Endothelial cell of umbilical vein (primary cell): ENCODE data around the gene B9D2. TPM values are rescaled to one million over a fixed set of nuclear protein-coding genes. Genes with fewer than 3 reads are reported as not detected.

ENCODE experiments used
- Bru-seq: library from RNA; stranded (reverse); fragments of 400-500 nt; gene quantifications from one replicate; lab custom pipeline; 2021; lab: Mats Ljungman, UMichigan
- BruChase-seq, 2 experiments: library from RNA; stranded (reverse); fragments of 400-500 nt; gene quantifications; one replicate each; lab custom pipeline; 2021; lab: Mats Ljungman, UMichigan
- BruUV-seq: library from RNA; stranded (reverse); fragments of 400-500 nt; replicated peaks from 2 replicates; lab custom pipeline; 2021; lab: Mats Ljungman, UMichigan
- CTCF ChIA-PET: fragments of 300-600, 350-600 bp; sonication (Branson Sonifier 250); formaldehyde crosslinking; loops from one replicate; lab custom pipeline; 2021; ENCODE audit warnings: antibody characterized with exemption, inconsistent platforms; lab: Charles Lee
- POLR2A ChIA-PET: fragments of 300-600, 350-600 bp; sonication (Branson Sonifier 250); formaldehyde crosslinking; loops from one replicate; lab custom pipeline; 2021; ENCODE audit warnings: antibody characterized with exemption, inconsistent platforms; lab: Charles Lee
- DNase-seq: peaks from one replicate; pipeline ENCODE4 v3.0.0-alpha.2; 2011; ENCODE audit warnings: low read depth, low spot score
- FAIRE-seq: peaks from 2 replicates; lab custom pipeline; 2011; peaks lifted over from hg19 to GRCh38; lab: Jason Lieb, UNC
- H2AFZ ChIP-seq: 2 replicates; pipeline ENCODE4 v1.6.0; 2012; ENCODE audit warnings: low read depth, low read length, control low read depth, inconsistent platforms
- H3K27ac ChIP-seq: 2 replicates; pipeline ENCODE4 v1.5.1; 2011; ENCODE audit warnings: low read depth, mild to moderate bottlenecking, control low read depth, low read length, moderate library complexity; ENCODE audit not compliant: insufficient read depth
- H3K27me3 ChIP-seq, 2 experiments: 2 replicates each; pipeline versions ENCODE4 v1.6.0 to v1.6.1; 2011; ENCODE audit warnings: low read length in 2 of 2, mixed read lengths in 1 of 2; ENCODE audit not compliant: control insufficient read depth in 2 of 2, insufficient read depth in 2 of 2
- H3K36me3 ChIP-seq, 2 experiments: 2 replicates in 1 of 2; 3 replicates in 1 of 2; pipeline ENCODE4 v1.5.1; 2011; ENCODE audit warnings: low read length in 2 of 2, mild to moderate bottlenecking in 1 of 2, moderate library complexity in 1 of 2; ENCODE audit not compliant: control insufficient read depth in 2 of 2, insufficient read depth in 2 of 2; ENCODE audit errors: extremely low read depth in 1 of 2
- H3K4me1 ChIP-seq: 3 replicates; pipeline ENCODE4 v1.5.1; 2011; ENCODE audit warnings: mild to moderate bottlenecking, low read length; ENCODE audit not compliant: control insufficient read depth, insufficient read depth; ENCODE audit errors: extremely low read depth
- H3K4me2 ChIP-seq: 2 replicates; pipeline ENCODE4 v1.6.1; 2011; ENCODE audit warnings: low read length, control low read depth, mixed read lengths; ENCODE audit not compliant: insufficient read depth
- H3K4me3 ChIP-seq, 3 experiments: fragments of 200-600 bp in 1 of 3; sonication (generic), shearing (Covaris generic) in 1 of 3; replicated peaks in 1 of 3; 2 replicates each; pipeline ENCODE4 v1.5.1; 2011 to 2016; ENCODE audit warnings: control low read depth in 3 of 3, low read length in 3 of 3, mild to moderate bottlenecking in 2 of 3, inconsistent platforms in 1 of 3, low read depth in 1 of 3, moderate library complexity in 1 of 3; ENCODE audit not compliant: insufficient read depth in 1 of 3
- H3K79me2 ChIP-seq: 2 replicates; pipeline ENCODE4 v1.6.0; 2012; ENCODE audit warnings: low read length, inconsistent platforms; ENCODE audit not compliant: control insufficient read depth, insufficient read depth
- H3K9ac ChIP-seq: replicated peaks from 2 replicates; pipeline ENCODE3; 2011; ENCODE audit warnings: low read length, control low read depth; ENCODE audit not compliant: insufficient read depth; ENCODE audit errors: extremely low read depth
- H3K9me1 ChIP-seq: replicated peaks from 3 replicates; pipeline ENCODE4 v1.6.0; 2011; ENCODE audit warnings: mild to moderate bottlenecking, low read length; ENCODE audit not compliant: control insufficient read depth, insufficient read depth; ENCODE audit errors: extremely low read depth
- H3K9me3 ChIP-seq: replicated peaks from 2 replicates; pipeline ENCODE4 v1.5.1; 2012; ENCODE audit warnings: low read length, inconsistent platforms; ENCODE audit not compliant: control insufficient read depth, insufficient read depth
- H4K20me1 ChIP-seq: replicated peaks from 2 replicates; pipeline ENCODE3; 2011; ENCODE audit warnings: mild to moderate bottlenecking, low read length; ENCODE audit not compliant: control insufficient read depth, insufficient read depth; ENCODE audit errors: extremely low read depth
- JUN ChIP-seq: IDR thresholded peaks from 2 replicates; pipeline ENCODE4 v1.6.1; 2011; ENCODE audit warnings: borderline replicate concordance, low read depth; ENCODE audit not compliant: insufficient read length, insufficient read depth
- POLR2A ChIP-seq: IDR thresholded peaks from 2 replicates; pipeline ENCODE4 v1.6.1; 2012; ENCODE audit warnings: low read depth, mild to moderate bottlenecking, control low read depth, low read length
- POLR2AphosphoS5 ChIP-seq: IDR thresholded peaks from 2 replicates; pipeline ENCODE4 v1.6.1; 2012; ENCODE audit warnings: low read depth, mild to moderate bottlenecking, control low read depth, low read length, moderate library complexity; ENCODE audit not compliant: insufficient read depth
- dilution Hi-C: fragments of 300-500 bp; cut with MboI; formaldehyde crosslinking; loops from one replicate; pipeline ENCODE4 v1.15.0; 2019; ENCODE audit warnings: low sequenced_read_pairs; ENCODE audit not compliant: extremely low pct_ligation_motif_present
- intact Hi-C: fragments of 100-400 bp; cut with micrococcal nuclease; formaldehyde crosslinking; loops from one replicate; pipeline ENCODE4 v1.10.0; 2022
- long read RNA-seq: library from polyadenylated mRNA; stranded (forward); transcript quantifications from one replicate; pipeline ENCODE4 v2.0.0, GENCODE V29; 2021
- polyA minus RNA-seq, 3 experiments: library from RNA; depleted of rRNA, polyadenylated mRNA; stranded (reverse); fragments of >200 nt; gene quantifications; 1 replicate in 1 of 3; 2 replicates in 2 of 3; pipeline ENCODE4 v1.2.3, GENCODE V29; 2011
- polyA plus RNA-seq, 4 experiments: library from polyadenylated mRNA; depleted of rRNA in 3 of 4; stranded (reverse) in 3 of 4; unstranded in 1 of 4; fragments of >200 nt; gene quantifications; 2 replicates each; pipeline versions ENCODE4 v1.2.1 to v1.2.3, GENCODE V29; 2011 to 2012; ENCODE audit warnings: missing spikeins in 1 of 4
- total RNA-seq: library from RNA; stranded (reverse); gene quantifications from 2 replicates; pipeline ENCODE4 v1.2.3, GENCODE V29; 2021
- TF ChIP-seq, protein P1 (sequence below): IDR thresholded peaks from 2 replicates; pipeline ENCODE4 v1.6.1; 2011; ENCODE audit not compliant: insufficient read depth, insufficient read length
- TF ChIP-seq, protein P2 (sequence below), 2 donors: IDR thresholded peaks; 1 replicate in 1 of 2; 2 replicates in 1 of 2; pipeline ENCODE4 v1.5.1; 2011; ENCODE audit warnings: low read length in 2 of 2, mild to moderate bottlenecking in 2 of 2, moderate library complexity in 2 of 2, control low read depth in 1 of 2, inconsistent platforms in 1 of 2, low read depth in 1 of 2; ENCODE audit not compliant: insufficient read depth in 1 of 2; ENCODE audit errors: extremely low read depth in 1 of 2

Gene B9D2
- total RNA-seq (12.2 and 13.6 TPM in 2 replicates), polyA plus RNA-seq (23.9 and 28.4 TPM in 2 replicates), polyA minus RNA-seq (3.0 and 3.8 TPM in 2 replicates), Bru-seq, nascent RNA (percentile 60 among the genes with signal in this experiment), BruChase-seq, experiment 1, labeled RNA remaining after a 6-hour chase (percentile 61 among the genes with signal in this experiment), BruChase-seq, experiment 2, labeled RNA remaining after a 2-hour chase (percentile 58 among the genes with signal in this experiment)
- 14.7 and 16.7 TPM in 2 replicates for polyA plus RNA-seq (2011; cell fraction: cytosol; rRNA removed)
- polyA plus RNA-seq (2011; cell fraction: nucleus; rRNA removed): 8.2 and 9.1 TPM in 2 replicates
- 8.9 and 13.5 TPM in 2 replicates for polyA plus RNA-seq (2012)
- polyA minus RNA-seq (2011; cell fraction: cytosol; rRNA and poly(A)+ RNA removed): 2.3 TPM
- 2.4 and 2.6 TPM in 2 replicates for polyA minus RNA-seq (2011; cell fraction: nucleus; rRNA and poly(A)+ RNA removed)
- long read RNA-seq, transcript B9D2-201 (4 exons, 1,027 nt): major isoform, 17 of 57 reads
- long read RNA-seq, partial matches to known transcripts: 30 of 57 reads
- long read RNA-seq, other reads (novel, unspliced or antisense): 6 of 57 reads

DNA sequence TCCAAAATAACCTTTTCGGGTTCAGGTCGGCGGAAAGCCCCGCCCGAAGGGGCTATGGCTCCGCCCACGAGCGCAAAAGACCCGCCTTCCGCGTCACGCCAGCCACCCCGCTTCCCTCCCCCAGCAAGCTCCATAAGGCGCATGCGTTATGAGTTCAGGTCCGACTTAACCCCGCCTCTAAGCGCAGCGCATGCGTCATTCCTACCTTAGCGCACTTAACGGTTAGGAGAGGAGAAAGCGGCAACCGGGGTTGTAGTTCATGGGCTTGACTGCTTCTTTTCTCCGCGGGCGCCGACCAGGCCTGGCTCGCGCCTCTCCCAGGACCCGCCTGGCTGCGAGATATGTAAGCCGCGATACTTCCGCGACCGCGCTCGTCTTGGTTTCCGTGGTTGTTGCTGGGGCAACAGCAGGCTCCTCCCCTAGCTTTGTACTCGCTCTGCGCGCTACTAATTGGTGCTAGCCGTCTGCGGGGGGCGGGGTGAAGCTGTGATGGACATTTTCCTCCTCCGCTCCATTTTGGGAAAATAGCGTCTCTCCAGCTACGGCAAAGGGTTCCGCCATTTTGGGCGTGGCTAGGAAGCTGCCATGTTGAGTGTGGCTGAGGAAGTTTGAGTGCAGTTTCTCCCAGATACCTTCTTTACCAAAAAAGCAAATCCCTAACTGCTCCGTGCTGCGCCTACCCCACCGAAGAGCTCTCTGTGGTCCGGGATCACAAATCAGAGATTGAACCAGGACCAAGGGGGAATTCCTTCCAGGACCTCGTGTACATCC is at the start of gene B9D2:
Gene B9D2 (minus strand): TSS at position 397 of the 771 bp plus-strand sequence. CDS start 630 bp downstream, outside the sequence.
- Histone ChIP-seq H4K20me1 (no peaks in the 10 kb centered on the region), H3K79me2 (peaks cover 25% of the 10 kb centered on the region), H3K27ac (peak within 1 kb of the TSS; percentile 88), H3K9me1 (no peaks in the 10 kb centered on the region), H3K4me1 (peaks cover 20% of the 10 kb centered on the region), H2AFZ (peak within 1 kb of the TSS; percentile 11), H3K4me2 (peak within 1 kb of the TSS; percentile 94), H3K36me3 (no peaks in the 10 kb centered on the region), H3K27me3 (no peaks in the 10 kb centered on the region), H3K4me3 (peak within 1 kb of the TSS; percentile 40 to 86 (median 60)), H3K9me3 (no peaks in the 10 kb centered on the region), H3K9ac (peak within 1 kb of the TSS; percentile 94)
- FAIRE-seq (peak; percentile 94), DNase-seq (peak; percentile 99)
- CTCF ChIA-PET: interaction anchor here (0.8 to 4.3 kb wide), 11 partner anchors 8 to 199 kb away, joined by 3 to 35 read pairs (median 3); partner anchors contain the start of genes DMAC2 and TGFB1
- BruUV-seq: TSS peak; percentile 74
- POLR2A ChIA-PET: interaction anchor here (0.6 to 1.6 kb wide), 6 partner anchors 10 to 75 kb away, joined by 3 to 8 read pairs (median 4); partner anchors contain the start of genes DMAC2 and TGFB1
- intact Hi-C loops: loop anchor here (1.0 to 2.0 kb wide), 2 partner anchors 33 to 63 kb away; partner anchors contain the start of genes B3GNT8, BCKDHA and EXOSC5
- TF ChIP-seq POLR2A (peak; percentile 91), POLR2AphosphoS5 (peak; percentile 74), JUN (no peak)
- TF ChIP-seq, protein P1, sequence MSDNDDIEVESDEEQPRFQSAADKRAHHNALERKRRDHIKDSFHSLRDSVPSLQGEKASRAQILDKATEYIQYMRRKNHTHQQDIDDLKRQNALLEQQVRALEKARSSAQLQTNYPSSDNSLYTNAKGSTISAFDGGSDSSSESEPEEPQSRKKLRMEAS: no peak
- TF ChIP-seq, protein P2, sequence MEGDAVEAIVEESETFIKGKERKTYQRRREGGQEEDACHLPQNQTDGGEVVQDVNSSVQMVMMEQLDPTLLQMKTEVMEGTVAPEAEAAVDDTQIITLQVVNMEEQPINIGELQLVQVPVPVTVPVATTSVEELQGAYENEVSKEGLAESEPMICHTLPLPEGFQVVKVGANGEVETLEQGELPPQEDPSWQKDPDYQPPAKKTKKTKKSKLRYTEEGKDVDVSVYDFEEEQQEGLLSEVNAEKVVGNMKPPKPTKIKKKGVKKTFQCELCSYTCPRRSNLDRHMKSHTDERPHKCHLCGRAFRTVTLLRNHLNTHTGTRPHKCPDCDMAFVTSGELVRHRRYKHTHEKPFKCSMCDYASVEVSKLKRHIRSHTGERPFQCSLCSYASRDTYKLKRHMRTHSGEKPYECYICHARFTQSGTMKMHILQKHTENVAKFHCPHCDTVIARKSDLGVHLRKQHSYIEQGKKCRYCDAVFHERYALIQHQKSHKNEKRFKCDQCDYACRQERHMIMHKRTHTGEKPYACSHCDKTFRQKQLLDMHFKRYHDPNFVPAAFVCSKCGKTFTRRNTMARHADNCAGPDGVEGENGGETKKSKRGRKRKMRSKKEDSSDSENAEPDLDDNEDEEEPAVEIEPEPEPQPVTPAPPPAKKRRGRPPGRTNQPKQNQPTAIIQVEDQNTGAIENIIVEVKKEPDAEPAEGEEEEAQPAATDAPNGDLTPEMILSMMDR (IDR thresholded peaks at IDR 0.05; ENCODE audit: extremely low read depth in 1 of 2, insufficient read depth in 1 of 2, low read depth in 1 of 2, low read length in 2 of 2): no peak
- dilution Hi-C loops: no loop called here
